MM.1S (cell line): ENCODE measurements around the gene ANKHD1.

Experiments used
- DNase-seq: peaks from one replicate; pipeline ENCODE4 v3.0.0-alpha.2; 2015
- H2AFZ ChIP-seq: fragments of 300-600 bp; sonication (generic); 2 replicates; pipeline ENCODE4 v1.6.0; 2016; ENCODE audit warnings: antibody characterized with exemption, low read length
- H3F3A ChIP-seq: fragments of 300-600 bp; sonication (generic); 2 replicates; pipeline ENCODE4 v1.6.1; 2016; ENCODE audit warnings: mild to moderate bottlenecking, antibody characterized with exemption, low read length, moderate library complexity, mixed read lengths; ENCODE audit not compliant: insufficient read depth
- H3K27ac ChIP-seq: fragments of 300-600 bp; sonication (generic); 2 replicates; pipeline ENCODE4 v1.5.1; 2016; ENCODE audit warnings: mild to moderate bottlenecking, low read length
- H3K27me3 ChIP-seq: fragments of 300-600 bp; sonication (generic); replicated peaks from 2 replicates; pipeline ENCODE4 v1.6.0; 2016; ENCODE audit warnings: low read length; ENCODE audit not compliant: insufficient read depth
- H3K36me3 ChIP-seq: fragments of 300-600 bp; sonication (generic); replicated peaks from 2 replicates; pipeline ENCODE4 v1.6.1; 2016; ENCODE audit warnings: mild to moderate bottlenecking, low read length, mixed read lengths; ENCODE audit not compliant: insufficient read depth
- H3K4me1 ChIP-seq: fragments of 300-600 bp; sonication (generic); 2 replicates; pipeline ENCODE4 v1.6.1; 2016; ENCODE audit warnings: low read length, mixed read lengths
- H3K4me2 ChIP-seq: fragments of 300-600 bp; sonication (generic); 2 replicates; pipeline ENCODE4 v1.6.0; 2016; ENCODE audit warnings: low read depth, low read length
- H3K4me3 ChIP-seq: fragments of 300-600 bp; sonication (generic); 2 replicates; pipeline ENCODE4 v1.5.1; 2016; ENCODE audit warnings: low read length, mixed read lengths
- H3K79me2 ChIP-seq: fragments of 300-600 bp; sonication (generic); 2 replicates; pipeline ENCODE4 v1.6.1; 2016; ENCODE audit warnings: mixed run types, low read length, mixed read lengths
- H3K9ac ChIP-seq: fragments of 300-600 bp; sonication (generic); 2 replicates; pipeline ENCODE4 v1.6.1; 2016; ENCODE audit warnings: low read length, mixed read lengths
- H3K9me2 ChIP-seq: fragments of 300-600 bp; sonication (generic); replicated peaks from 2 replicates; pipeline ENCODE4 v1.6.1; 2016; ENCODE audit warnings: mild to moderate bottlenecking, low read length, mixed read lengths; ENCODE audit not compliant: insufficient read depth
- H3K9me3 ChIP-seq: fragments of 300-600 bp; sonication (generic); replicated peaks from 2 replicates; pipeline ENCODE4 v1.6.1; 2016; ENCODE audit warnings: mild to moderate bottlenecking, low read length, mixed read lengths; ENCODE audit not compliant: insufficient read depth
- H4K20me1 ChIP-seq: fragments of 300-600 bp; sonication (generic); 2 replicates; pipeline ENCODE4 v1.6.1; 2016; ENCODE audit warnings: mild to moderate bottlenecking, low read length, moderate library complexity, mixed read lengths; ENCODE audit not compliant: insufficient read depth
- CTCF ChIP-seq: fragments of 300-600 bp; sonication (generic); IDR thresholded peaks from 2 replicates; pipeline ENCODE4 v1.5.1; 2016; ENCODE audit warnings: antibody characterized with exemption, low read length, mixed read lengths
- EZH2 ChIP-seq: fragments of 300-600 bp; sonication (generic); optimal IDR thresholded peaks from 2 replicates; pipeline ENCODE3; 2017; ENCODE audit warnings: low read depth, mild to moderate bottlenecking, antibody characterized with exemption, low read length, mixed read lengths
- EZH2phosphoT487 ChIP-seq: fragments of 300-600 bp; sonication (generic); IDR thresholded peaks from 2 replicates; pipeline ENCODE4 v1.6.1; 2018; ENCODE audit warnings: antibody characterized with exemption, low read length

The ANKHD1 gene

GRCh38 chr5:140548791-140549190, 147.2 kb downstream of the ANKHD1 start:
- DNase-seq: no peak
- TF ChIP-seq EZH2phosphoT487: no peak
- H2AFZ ChIP-seq: no peak overlapping the region
- H3K9me3 ChIP-seq: no peaks in the 10 kb centered on the region
- 0 out of 2 replicates have a peak, but pooled peaks cover 4% of the 10 kb centered on the region for H3K36me3 ChIP-seq
- no peak overlapping the region for H3K27ac ChIP-seq
- H3K79me2 ChIP-seq: peaks cover 19% of the 10 kb centered on the region
- 0 out of 2 replicates have a peak, but pooled peaks cover 4% of the 10 kb centered on the region for H4K20me1 ChIP-seq
- H3K4me2 ChIP-seq: no peak overlapping the region
- no peaks in the 10 kb centered on the region for H3K9me2 ChIP-seq
- H3K27me3 ChIP-seq: no peaks in the 10 kb centered on the region
- no peak overlapping the region for H3K4me3 ChIP-seq
- no peak overlapping the region for H3K9ac ChIP-seq
- no peaks in the 10 kb centered on the region; the same call in none of the 2 replicates for H3F3A ChIP-seq
- H3K4me1 ChIP-seq: 0 out of 2 replicates have a peak, but pooled peaks cover 4% of the 10 kb centered on the region

DNA sequence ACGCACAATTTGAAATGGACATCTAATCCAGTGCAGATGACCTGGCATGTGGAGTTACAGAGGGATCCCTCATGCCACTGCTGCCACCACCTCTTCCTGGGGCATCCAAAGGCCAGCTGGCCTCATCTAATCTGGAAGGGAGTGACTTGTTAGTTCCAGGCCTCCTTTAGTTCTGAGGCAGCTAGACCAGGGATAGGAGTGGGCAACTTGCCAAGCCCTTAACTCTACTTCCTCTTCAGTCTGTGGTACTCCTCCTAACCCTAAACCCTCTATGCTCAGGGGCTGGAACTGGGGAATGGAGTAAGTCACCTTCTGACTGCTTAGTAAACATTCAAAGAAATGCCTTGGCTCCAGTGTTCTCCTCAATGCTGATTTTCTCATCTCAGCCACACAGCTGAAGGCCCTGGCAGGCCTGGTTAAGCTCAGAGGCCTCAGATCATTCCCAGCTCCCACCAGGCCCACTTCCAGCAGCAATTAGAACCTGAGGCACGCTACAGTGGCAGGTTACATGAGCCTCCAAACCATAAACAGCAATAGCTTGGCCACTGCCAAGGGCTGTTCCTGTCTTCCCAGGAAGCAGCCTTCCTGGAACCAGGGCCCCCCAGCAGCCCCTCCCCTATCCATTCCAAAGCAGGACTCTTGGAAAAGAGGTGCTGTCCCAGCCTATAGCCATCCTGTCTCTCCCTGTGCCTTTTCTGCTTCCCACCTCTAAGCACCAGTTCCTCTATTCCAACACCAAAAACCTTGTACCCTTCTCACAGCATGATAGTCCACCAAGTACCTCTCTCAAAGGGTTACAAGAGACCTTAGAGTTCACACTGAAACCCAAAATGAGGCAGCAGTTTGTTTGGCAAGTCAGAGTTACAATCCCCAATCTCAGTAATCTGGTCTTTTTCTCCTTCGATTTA, 147.9 kb downstream of the ANKHD1 start:
- Histone ChIP-seq H3K9me3 (no peaks in the 10 kb centered on the region), H3K9ac (no peak overlapping the region), H3K79me2 (peaks cover 25% of the 10 kb centered on the region), H3K4me1 (0 out of 2 replicates have a peak, but pooled peaks cover 4% of the 10 kb centered on the region), H4K20me1 (0 out of 2 replicates have a peak, but pooled peaks cover 4% of the 10 kb centered on the region), H3K27me3 (no peaks in the 10 kb centered on the region), H3K4me3 (no peak overlapping the region), H3K27ac (no peak overlapping the region), H3K36me3 (0 out of 2 replicates have a peak, but pooled peaks cover 4% of the 10 kb centered on the region), H3F3A (no peaks in the 10 kb centered on the region; the same call in none of the 2 replicates), H2AFZ (no peak overlapping the region), H3K4me2 (no peak overlapping the region), H3K9me2 (no peaks in the 10 kb centered on the region)
- no peak for DNase-seq
- TF ChIP-seq EZH2: no peak
- TF ChIP-seq EZH2phosphoT487: no peak
- TF ChIP-seq CTCF: no peak

GRCh38 chr5:140550147-140551079, 148.8 kb downstream of the ANKHD1 start:
- TF ChIP-seq EZH2phosphoT487 (no peak), CTCF (no peak), EZH2 (no peak)
- Histone ChIP-seq H3K79me2 (peaks cover 34% of the 10 kb centered on the region), H3K4me1 (0 out of 2 replicates have a peak, but pooled peaks cover 5% of the 10 kb centered on the region), H3K36me3 (0 out of 2 replicates have a peak, but pooled peaks cover 4% of the 10 kb centered on the region), H3K4me3 (no peak overlapping the region), H3K4me2 (no peak overlapping the region), H3K9me3 (no peaks in the 10 kb centered on the region), H2AFZ (no peak overlapping the region), H4K20me1 (0 out of 2 replicates have a peak, but pooled peaks cover 4% of the 10 kb centered on the region), H3K9ac (no peak overlapping the region), H3F3A (no peaks in the 10 kb centered on the region; the same call in none of the 2 replicates), H3K27ac (no peak overlapping the region), H3K9me2 (no peaks in the 10 kb centered on the region), H3K27me3 (no peaks in the 10 kb centered on the region)
- no peak for DNase-seq
